Sigmoid colon (tissue), 7 donors: Measurements from ENCODE around the gene BACE2. TPM values are rescaled to one million over a fixed set of nuclear protein-coding genes. Genes with fewer than 3 reads are reported as not detected.
A peak's percentile ranks its signal among the peaks of the same experiment; 100 is the strongest.

Experiments
- DNase-seq: peaks from one replicate; pipeline ENCODE4 v3.0.0-alpha.2; 2019
- H3K27ac ChIP-seq, 4 donors: fragments of 200-600 bp; sonication (generic); one replicate each; pipeline ENCODE4 v1.5.1; 2016 to 2019; ENCODE audit warnings: mild to moderate bottlenecking in 1 of 4
- H3K27me3 ChIP-seq, 3 donors: fragments of 200-600 bp; sonication (generic); one replicate each; pipeline ENCODE4 v1.5.1; 2019; ENCODE audit warnings: mild to moderate bottlenecking in 1 of 3
- H3K36me3 ChIP-seq, 4 donors: fragments of 200-600 bp; sonication (generic); one replicate each; pipeline ENCODE4 v1.5.1; 2016 to 2019
- H3K4me1 ChIP-seq, 4 donors: fragments of 200-600 bp; sonication (generic); one replicate each; pipeline ENCODE4 v1.5.1; 2017 to 2019
- H3K4me3 ChIP-seq, 4 donors: fragments of 200-600 bp; sonication (generic); one replicate each; pipeline ENCODE4 v1.5.1; 2017 to 2019; ENCODE audit warnings: mild to moderate bottlenecking in 2 of 4, moderate library complexity in 1 of 4
- H3K9me3 ChIP-seq, 4 donors: fragments of 200-600 bp in 3 of 4; sonication (generic) in 3 of 4; one replicate each; pipeline versions ENCODE4 v1.5.1 to v1.6.1; 2013 to 2019
- EP300 ChIP-seq, 4 donors: sonication (generic); formaldehyde crosslinking; IDR thresholded peaks; one replicate each; pipeline ENCODE4 v1.6.1; 2017; ENCODE audit warnings: antibody characterized with exemption in 4 of 4
- POLR2A ChIP-seq, 2 donors: fragments of 450-650 bp; IDR thresholded peaks; one replicate each; pipeline ENCODE4 v1.6.1; 2016; ENCODE audit warnings: antibody characterized with exemption in 2 of 2, mild to moderate bottlenecking in 2 of 2, moderate library complexity in 2 of 2
- POLR2AphosphoS5 ChIP-seq, 4 donors: sonication (generic); formaldehyde crosslinking; IDR thresholded peaks; one replicate each; pipeline ENCODE4 v1.6.1; 2017; ENCODE audit warnings: antibody characterized with exemption in 4 of 4
- WGBS, 2 donors: extraction: QIAGEN DNeasy Blood & Tissue Kit; methylation state at CpG; one replicate each; pipeline ENCODE4 v1.1.7; 2013; 5-methylcytosine and 5-hydroxymethylcytosine counted together
- intact Hi-C: fragments of 100-400 bp; cut with DNase I; formaldehyde crosslinking; loops from one replicate; pipeline ENCODE4 v1.15.1; 2023
- polyA plus RNA-seq, 3 donors: library from polyadenylated mRNA; stranded (reverse); fragments of 200-250 nt; gene quantifications; one replicate each; pipeline ENCODE4 v1.2.3, GENCODE V29; 2013
- total RNA-seq, 4 donors: library from RNA; depleted of rRNA; stranded (reverse); fragments of >200 nt; gene quantifications; one replicate each; pipeline ENCODE4 v1.1.0, GENCODE V29; 2016
- TF ChIP-seq, protein P1 (sequence below), 4 experiments: fragments of 450-650 bp in 3 of 4; fragments of 200-600 bp in 1 of 4; IDR thresholded peaks; one replicate each; pipeline ENCODE4 v1.5.1; 2016 to 2019; ENCODE audit warnings: antibody characterized with exemption in 4 of 4, mild to moderate bottlenecking in 3 of 4, moderate library complexity in 2 of 4
- donor health status: healthy with polysubstance abuse.
- donor health status: Bipolar disorder and iron deficiency.
- donor health status: healthy.

Gene BACE2
- total and polyA plus RNA-seq, 7 donors, result 12.0 to 204 (median 52.8) TPM

DNA sequence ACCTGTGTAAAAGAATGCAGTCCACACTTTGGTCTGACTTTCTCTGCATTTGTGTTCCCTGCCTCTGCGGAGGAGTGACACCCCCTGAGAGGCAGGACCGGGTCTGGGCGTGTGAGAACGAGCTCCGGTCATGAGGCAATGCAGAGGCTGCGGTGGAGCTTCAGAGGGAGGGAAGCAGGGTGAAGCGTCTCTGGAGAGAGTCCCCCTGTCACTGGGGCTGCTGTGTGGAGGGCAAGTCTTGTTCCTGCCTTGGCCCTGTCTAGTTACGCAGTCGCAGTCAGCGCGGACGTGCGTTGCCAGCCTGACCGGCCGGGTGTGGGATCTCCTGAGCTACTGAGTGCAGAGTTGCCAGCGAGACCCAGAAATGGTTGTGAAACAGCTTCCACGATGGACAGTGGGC is 48.5 kb downstream of the BACE2 start:
- Histone ChIP-seq H3K36me3 (no peaks in the 10 kb centered on the region), H3K4me1 (peaks cover 0 to 12% (median 7%) of the 10 kb centered on the region in 4 donors), H3K4me3 (no peak overlapping the region), H3K9me3 (no peaks in the 10 kb centered on the region), H3K27me3 (no peaks in the 10 kb centered on the region), H3K27ac (no peak overlapping the region)
- no peak for DNase-seq
- intact Hi-C loops, result no loop called here
- TF ChIP-seq, protein P1, sequence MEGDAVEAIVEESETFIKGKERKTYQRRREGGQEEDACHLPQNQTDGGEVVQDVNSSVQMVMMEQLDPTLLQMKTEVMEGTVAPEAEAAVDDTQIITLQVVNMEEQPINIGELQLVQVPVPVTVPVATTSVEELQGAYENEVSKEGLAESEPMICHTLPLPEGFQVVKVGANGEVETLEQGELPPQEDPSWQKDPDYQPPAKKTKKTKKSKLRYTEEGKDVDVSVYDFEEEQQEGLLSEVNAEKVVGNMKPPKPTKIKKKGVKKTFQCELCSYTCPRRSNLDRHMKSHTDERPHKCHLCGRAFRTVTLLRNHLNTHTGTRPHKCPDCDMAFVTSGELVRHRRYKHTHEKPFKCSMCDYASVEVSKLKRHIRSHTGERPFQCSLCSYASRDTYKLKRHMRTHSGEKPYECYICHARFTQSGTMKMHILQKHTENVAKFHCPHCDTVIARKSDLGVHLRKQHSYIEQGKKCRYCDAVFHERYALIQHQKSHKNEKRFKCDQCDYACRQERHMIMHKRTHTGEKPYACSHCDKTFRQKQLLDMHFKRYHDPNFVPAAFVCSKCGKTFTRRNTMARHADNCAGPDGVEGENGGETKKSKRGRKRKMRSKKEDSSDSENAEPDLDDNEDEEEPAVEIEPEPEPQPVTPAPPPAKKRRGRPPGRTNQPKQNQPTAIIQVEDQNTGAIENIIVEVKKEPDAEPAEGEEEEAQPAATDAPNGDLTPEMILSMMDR (IDR thresholded peaks at IDR 0.05), result no peak
- no peak for TF ChIP-seq POLR2AphosphoS5 (IDR thresholded peaks at IDR 0.05)
- TF ChIP-seq POLR2A (IDR thresholded peaks at IDR 0.05), result no peak
- no peak for TF ChIP-seq EP300 (IDR thresholded peaks at IDR 0.05)
- 94 to 95% methylated on average over 17 of the region's 17 CpGs for WGBS, 2 donors

DNA sequence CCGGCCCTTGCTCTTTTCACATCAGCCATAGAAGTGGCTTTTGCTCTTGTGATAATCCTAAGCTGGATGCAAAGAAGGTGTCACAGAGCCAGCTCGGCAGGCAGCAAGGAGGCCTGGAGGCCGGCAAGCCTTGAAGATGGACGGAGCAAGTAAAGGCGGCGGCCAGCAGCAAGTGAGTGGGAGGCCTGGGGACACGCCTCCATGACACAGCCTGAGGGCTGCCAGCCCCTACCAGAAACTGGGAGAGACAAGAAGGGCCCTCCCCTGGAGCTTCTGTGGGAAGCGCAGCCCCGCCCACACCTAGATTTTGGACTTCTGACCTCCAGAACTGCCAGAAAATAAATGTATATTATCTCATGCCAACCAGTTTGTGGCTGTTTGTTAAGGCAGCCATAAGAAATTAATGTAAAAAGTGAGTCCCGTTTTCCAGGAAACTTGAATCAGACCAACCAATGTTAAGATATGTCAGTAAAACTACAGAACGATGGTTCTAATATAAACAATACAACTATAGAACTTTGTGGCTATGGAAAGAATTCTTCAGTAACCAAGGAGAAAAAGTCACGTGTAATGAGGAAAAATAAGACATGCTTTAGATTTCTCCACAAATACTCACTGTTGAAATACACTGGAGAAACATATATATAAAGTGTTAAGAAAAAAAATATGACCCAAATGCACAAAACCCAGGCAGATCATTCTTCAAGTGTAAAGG is 49.9 kb downstream of the BACE2 start:
- no peak overlapping the region for H3K4me3 ChIP-seq
- TF ChIP-seq, protein P1 (IDR thresholded peaks at IDR 0.05), result no peak
- no peak for TF ChIP-seq POLR2AphosphoS5 (IDR thresholded peaks at IDR 0.05)
- no peak for TF ChIP-seq POLR2A (IDR thresholded peaks at IDR 0.05)
- TF ChIP-seq EP300 (IDR thresholded peaks at IDR 0.05), result no peak
- H3K9me3 ChIP-seq, result no peaks in the 10 kb centered on the region
- WGBS, 2 donors, result 21 to 60% methylated on average over 12 of the region's 12 CpGs
- H3K36me3 ChIP-seq, result no peaks in the 10 kb centered on the region
- peaks cover 0 to 6% (median 1%) of the 10 kb centered on the region in 4 donors for H3K4me1 ChIP-seq
- peak overlapping the region in 1 of 4 donors; percentile 38 for H3K27ac ChIP-seq
- no peaks in the 10 kb centered on the region for H3K27me3 ChIP-seq
- DNase-seq, result peak; percentile 63
- intact Hi-C loops, result no loop called here

DNA sequence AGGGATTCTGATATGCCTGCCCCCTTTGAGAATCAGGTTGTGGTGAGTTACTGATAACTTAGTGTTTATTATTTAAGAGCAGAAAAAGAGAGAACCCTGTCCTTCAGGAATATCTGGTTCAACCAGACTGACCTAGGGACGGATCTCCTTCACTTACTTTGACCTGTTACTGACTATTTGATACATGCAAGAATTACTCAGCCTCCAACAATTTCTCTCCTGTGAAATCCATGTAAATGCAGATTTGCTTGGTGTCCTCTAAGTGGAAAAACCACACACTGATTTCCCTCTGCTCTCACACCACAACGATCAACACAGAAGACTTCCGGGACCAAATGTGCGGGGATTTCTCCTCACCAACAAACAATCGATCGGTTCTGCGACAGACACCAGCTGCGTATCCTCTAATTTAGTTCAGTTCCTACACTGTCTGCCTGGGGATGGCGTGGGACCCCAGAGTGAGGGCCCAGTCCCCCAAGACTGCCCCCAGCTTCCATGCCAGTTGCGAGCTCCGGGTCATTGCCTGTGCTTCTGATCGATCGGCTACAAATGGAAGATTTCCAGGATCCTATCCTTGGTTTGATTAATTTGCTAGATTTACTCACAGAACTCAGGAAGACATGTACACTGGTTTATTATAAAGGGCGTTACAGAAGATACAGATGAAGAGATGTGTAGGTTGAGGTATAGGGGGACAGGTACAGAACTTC is 51.7 kb downstream of the BACE2 start:
- no peaks in the 10 kb centered on the region for H3K9me3 ChIP-seq

DNA sequence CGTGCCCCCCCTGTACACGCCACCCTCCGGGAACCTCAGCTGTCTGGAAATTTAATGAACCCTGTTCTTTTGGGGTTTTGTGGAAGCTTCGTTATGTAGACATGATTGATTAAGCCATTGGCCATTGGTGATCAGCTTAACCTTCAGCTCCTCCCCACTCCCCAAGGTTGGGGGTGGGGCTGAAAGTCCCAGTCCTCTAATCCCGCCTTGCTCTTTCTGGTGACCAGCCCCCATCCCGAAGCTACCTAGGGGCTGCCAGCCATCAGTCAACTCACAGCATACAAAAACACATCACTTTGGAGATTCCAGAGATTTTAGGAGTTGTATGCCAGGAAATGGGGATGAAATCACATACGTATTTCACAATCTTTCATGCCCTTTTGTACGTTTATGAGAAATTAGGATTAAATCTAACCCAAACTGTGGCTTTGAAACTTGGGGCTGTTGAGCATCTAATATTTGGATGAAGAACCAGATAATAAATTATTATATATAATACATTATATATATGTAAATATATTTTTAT is 52.3 kb downstream of the BACE2 start:
- intact Hi-C loops, result no loop called here
- H3K36me3 ChIP-seq, result no peaks in the 10 kb centered on the region
- 89 to 93% methylated on average over 8 of the region's 8 CpGs for WGBS, 2 donors
- no peaks in the 10 kb centered on the region for H3K9me3 ChIP-seq
- H3K4me3 ChIP-seq, result no peak overlapping the region
- TF ChIP-seq, protein P1 (IDR thresholded peaks at IDR 0.05), result no peak
- TF ChIP-seq POLR2AphosphoS5 (IDR thresholded peaks at IDR 0.05) (no peak), EP300 (IDR thresholded peaks at IDR 0.05) (no peak), POLR2A (IDR thresholded peaks at IDR 0.05) (no peak)
- no peaks in the 10 kb centered on the region for H3K27me3 ChIP-seq
- no peak for DNase-seq
- H3K4me1 ChIP-seq, result peaks cover 0 to 6% (median 0%) of the 10 kb centered on the region in 4 donors
- no peak overlapping the region for H3K27ac ChIP-seq

More for the DNA sequence above, 51.7 kb downstream of the BACE2 start:
- H3K27ac ChIP-seq, result no peak overlapping the region
- no peaks in the 10 kb centered on the region for H3K36me3 ChIP-seq
- TF ChIP-seq EP300 (IDR thresholded peaks at IDR 0.05) (no peak), POLR2AphosphoS5 (IDR thresholded peaks at IDR 0.05) (no peak), POLR2A (IDR thresholded peaks at IDR 0.05) (no peak)
- TF ChIP-seq, protein P1 (IDR thresholded peaks at IDR 0.05), result no peak
- H3K4me3 ChIP-seq, result no peak overlapping the region
- peaks cover 0 to 6% (median 0%) of the 10 kb centered on the region in 4 donors for H3K4me1 ChIP-seq
- 91 to 94% methylated on average over 14 of the region's 14 CpGs for WGBS, 2 donors
- H3K27me3 ChIP-seq, result no peaks in the 10 kb centered on the region
- intact Hi-C loops, result no loop called here
- DNase-seq, result no peak
